Measurements from ENCODE around the gene CENPX.

GRCh38 chr17:82015311-82015971 is 7.2 kb downstream of the CENPX start:
- TF ChIP-seq CTCF (IDR thresholded peaks at IDR 0.05), result no peak
- no peak for TF ChIP-seq ZFX (IDR thresholded peaks at IDR 0.05; ENCODE audit: borderline replicate concordance)

All from 22Rv1 (cell line).